K562 (cell line): ENCODE data around the gene RINL. TPM values are rescaled to one million over a fixed set of nuclear protein-coding genes. Genes with fewer than 3 reads are reported as not detected.

Source experiments
- BRCA1 ChIP-seq, 2 experiments: fragments of 450-650 bp in 1 of 2; sonication (generic) in 1 of 2; formaldehyde crosslinking in 1 of 2; IDR thresholded peaks; 2 replicates each; pipeline versions ENCODE4 v1.5.0 to v1.6.1; 2017 to 2020; ENCODE audit warnings: mild to moderate bottlenecking in 1 of 2, missing genetic modification reagents in 1 of 2
- EWSR1 ChIP-seq: fragments of 450-650 bp; IDR thresholded peaks from 2 replicates; pipeline ENCODE4 v1.6.1; 2018; ENCODE audit warnings: borderline replicate concordance, mild to moderate bottlenecking, low read depth, moderate library complexity; ENCODE audit not compliant: partially characterized antibody
- HDAC6 ChIP-seq: IDR thresholded peaks from 2 replicates; pipeline ENCODE4 v1.6.1; 2012; ENCODE audit warnings: low read depth, mild to moderate bottlenecking, control low read depth, inconsistent platforms, low read length, moderate library complexity
- HEY1 ChIP-seq: fragments of 250-450 bp; sonication (Bioruptor Pico); IDR thresholded peaks from 2 replicates; pipeline ENCODE4 v1.5.0; 2020; ENCODE audit warnings: mild to moderate bottlenecking, moderate library complexity, borderline replicate concordance
- HSF4 ChIP-seq: fragments of 250-450 bp; sonication (Bioruptor Pico); IDR thresholded peaks from 2 replicates; pipeline ENCODE4 v2.1.2; 2022; ENCODE audit warnings: mild to moderate bottlenecking, moderate library complexity, borderline replicate concordance
- NCOR1 ChIP-seq: fragments of 450-650 bp; IDR thresholded peaks from 2 replicates; pipeline ENCODE4 v1.6.1; 2016; ENCODE audit warnings: mild to moderate bottlenecking, moderate library complexity
- SMARCE1 ChIP-seq: fragments of 450-650 bp; IDR thresholded peaks from 2 replicates; pipeline ENCODE4 v1.7.1; 2016; ENCODE audit warnings: mild to moderate bottlenecking
- TCF3 ChIP-seq: sonication (generic); formaldehyde crosslinking; IDR thresholded peaks from 2 replicates; pipeline ENCODE4 v1.4.0; 2020; ENCODE audit warnings: mild to moderate bottlenecking, missing genetic modification reagents
- YBX1 ChIP-seq: fragments of 450-650 bp; IDR thresholded peaks from 2 replicates; pipeline ENCODE4 v1.7.1; 2016; ENCODE audit warnings: mild to moderate bottlenecking
- ZNF121 ChIP-seq: sonication (generic); formaldehyde crosslinking; conservative IDR thresholded peaks from 2 replicates; pipeline ENCODE4 v1.8.0; 2022; ENCODE audit warnings: missing genetic modification reagents
- ZNF384 ChIP-seq: IDR thresholded peaks from 2 replicates; pipeline ENCODE4 v1.6.1; 2012; ENCODE audit warnings: low read depth, low read length, improper control_type of control experiment
- ZNF561 ChIP-seq: fragments of 450-650 bp; formaldehyde crosslinking; conservative IDR thresholded peaks from 2 replicates; pipeline ENCODE4 v1.4.0; 2020; ENCODE audit warnings: mild to moderate bottlenecking, moderate library complexity
- ZZZ3 ChIP-seq: fragments of 450-650 bp; IDR thresholded peaks from 2 replicates; pipeline ENCODE4 v1.6.1; 2016; ENCODE audit warnings: antibody characterized with exemption, mild to moderate bottlenecking, moderate library complexity
- polyA plus RNA-seq, 8 experiments: library from polyadenylated mRNA; depleted of rRNA in 4 of 8; stranded (reverse) in 5 of 8; unstranded in 3 of 8; fragments of >200 nt; fragmentation: Nextera tagmentation in 2 of 8; fragmentation: Illumina TruSeq in 1 of 8; extraction: Ambion mirVana in 2 of 8; extraction: Trizol in 1 of 8; gene quantifications; 2 replicates each; pipeline versions ENCODE4 v1.2.1 to v1.2.3, GENCODE V29; 2011 to 2014; ENCODE audit warnings: inconsistent platforms in 1 of 8, missing spikeins in 1 of 8
- total RNA-seq, 7 experiments: library from RNA; depleted of rRNA in 6 of 7; stranded (reverse); fragments of >200 nt in 6 of 7; fragmentation: Illumina TruSeq in 2 of 7; extraction: Trizol in 2 of 7; gene quantifications; 2 replicates each; pipeline versions ENCODE4 v1.2.1 to v1.2.3, GENCODE V29; 2011 to 2021; ENCODE audit warnings: low replicate concordance in 1 of 7
- TF ChIP-seq, protein P1 (sequence below), 2 experiments: fragments of 450-650 bp in 1 of 2; sonication (generic) in 1 of 2; formaldehyde crosslinking in 1 of 2; IDR thresholded peaks in 1 of 2; conservative IDR thresholded peaks in 1 of 2; 2 replicates each; pipeline versions ENCODE4 v1.6.1 to v1.8.1; 2016 to 2023; ENCODE audit warnings: mild to moderate bottlenecking in 2 of 2, moderate library complexity in 2 of 2, inconsistent platforms in 1 of 2, missing genetic modification reagents in 1 of 2
- TF ChIP-seq, protein P2 (sequence below): fragments of 200-600 bp; sonication (generic); IDR thresholded peaks from one replicate; pipeline ENCODE4 v1.6.1; 2012; ENCODE audit warnings: mild to moderate bottlenecking, low read depth, low read length, inconsistent platforms

Gene RINL
- total and polyA plus RNA-seq, 9 of the 15 experiments (the other 6 are each of a cell fraction or from before 2014, with no cell fraction given) = 0.82 to 10.9 (median 4.9) TPM

DNA sequence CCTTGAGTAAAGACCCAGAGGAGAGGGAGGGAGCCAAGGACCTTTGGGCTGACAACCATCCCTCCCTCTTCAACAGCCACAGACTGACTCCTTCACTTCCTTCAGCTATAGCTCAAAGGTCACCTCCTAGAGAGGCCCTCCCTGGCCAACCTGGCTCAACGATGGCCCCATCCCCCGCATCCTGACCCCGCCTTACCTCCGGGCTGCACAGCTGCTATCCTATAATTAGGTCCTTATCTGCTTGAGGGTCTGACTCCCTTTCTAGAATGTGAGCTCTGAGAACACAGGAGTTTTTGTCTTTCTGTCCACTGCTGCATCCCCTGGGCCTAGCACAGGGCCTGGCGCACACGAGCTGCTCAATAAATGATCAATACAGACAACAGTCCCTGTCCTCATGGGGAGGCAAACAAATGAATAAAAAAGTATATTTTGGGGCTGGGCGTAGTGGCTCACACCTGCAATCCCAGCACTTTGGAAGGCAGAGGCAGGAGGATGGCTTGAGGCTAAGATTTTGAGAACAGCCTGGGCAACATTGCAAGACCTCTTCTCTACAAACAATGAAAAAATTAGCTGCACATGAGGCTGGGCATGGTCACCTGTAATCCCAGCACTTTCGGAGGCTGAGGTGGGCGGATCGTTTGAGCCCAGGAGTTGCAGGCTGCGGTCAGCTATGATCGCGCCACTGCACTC, 58.7 kb downstream of the RINL start (continued):
- no peak; the same call in 1 of the 2 replicates for TF ChIP-seq ZNF384
- no peak for TF ChIP-seq YBX1
- TF ChIP-seq, protein P1, sequence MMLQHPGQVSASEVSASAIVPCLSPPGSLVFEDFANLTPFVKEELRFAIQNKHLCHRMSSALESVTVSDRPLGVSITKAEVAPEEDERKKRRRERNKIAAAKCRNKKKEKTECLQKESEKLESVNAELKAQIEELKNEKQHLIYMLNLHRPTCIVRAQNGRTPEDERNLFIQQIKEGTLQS (IDR thresholded peaks at IDR 0.05) = peak; percentile 15; the same call in 1 of the 2 replicates
- TF ChIP-seq, protein P1 (CRISPR knock-in tag; conservative IDR thresholded peaks at IDR 0.05) = no peak
- peak; percentile 90 for TF ChIP-seq NCOR1
- no peak for TF ChIP-seq HEY1 (CRISPR knock-in tag)
- TF ChIP-seq ZNF561 (CRISPR knock-in tag) = no peak
- TF ChIP-seq, protein P2, sequence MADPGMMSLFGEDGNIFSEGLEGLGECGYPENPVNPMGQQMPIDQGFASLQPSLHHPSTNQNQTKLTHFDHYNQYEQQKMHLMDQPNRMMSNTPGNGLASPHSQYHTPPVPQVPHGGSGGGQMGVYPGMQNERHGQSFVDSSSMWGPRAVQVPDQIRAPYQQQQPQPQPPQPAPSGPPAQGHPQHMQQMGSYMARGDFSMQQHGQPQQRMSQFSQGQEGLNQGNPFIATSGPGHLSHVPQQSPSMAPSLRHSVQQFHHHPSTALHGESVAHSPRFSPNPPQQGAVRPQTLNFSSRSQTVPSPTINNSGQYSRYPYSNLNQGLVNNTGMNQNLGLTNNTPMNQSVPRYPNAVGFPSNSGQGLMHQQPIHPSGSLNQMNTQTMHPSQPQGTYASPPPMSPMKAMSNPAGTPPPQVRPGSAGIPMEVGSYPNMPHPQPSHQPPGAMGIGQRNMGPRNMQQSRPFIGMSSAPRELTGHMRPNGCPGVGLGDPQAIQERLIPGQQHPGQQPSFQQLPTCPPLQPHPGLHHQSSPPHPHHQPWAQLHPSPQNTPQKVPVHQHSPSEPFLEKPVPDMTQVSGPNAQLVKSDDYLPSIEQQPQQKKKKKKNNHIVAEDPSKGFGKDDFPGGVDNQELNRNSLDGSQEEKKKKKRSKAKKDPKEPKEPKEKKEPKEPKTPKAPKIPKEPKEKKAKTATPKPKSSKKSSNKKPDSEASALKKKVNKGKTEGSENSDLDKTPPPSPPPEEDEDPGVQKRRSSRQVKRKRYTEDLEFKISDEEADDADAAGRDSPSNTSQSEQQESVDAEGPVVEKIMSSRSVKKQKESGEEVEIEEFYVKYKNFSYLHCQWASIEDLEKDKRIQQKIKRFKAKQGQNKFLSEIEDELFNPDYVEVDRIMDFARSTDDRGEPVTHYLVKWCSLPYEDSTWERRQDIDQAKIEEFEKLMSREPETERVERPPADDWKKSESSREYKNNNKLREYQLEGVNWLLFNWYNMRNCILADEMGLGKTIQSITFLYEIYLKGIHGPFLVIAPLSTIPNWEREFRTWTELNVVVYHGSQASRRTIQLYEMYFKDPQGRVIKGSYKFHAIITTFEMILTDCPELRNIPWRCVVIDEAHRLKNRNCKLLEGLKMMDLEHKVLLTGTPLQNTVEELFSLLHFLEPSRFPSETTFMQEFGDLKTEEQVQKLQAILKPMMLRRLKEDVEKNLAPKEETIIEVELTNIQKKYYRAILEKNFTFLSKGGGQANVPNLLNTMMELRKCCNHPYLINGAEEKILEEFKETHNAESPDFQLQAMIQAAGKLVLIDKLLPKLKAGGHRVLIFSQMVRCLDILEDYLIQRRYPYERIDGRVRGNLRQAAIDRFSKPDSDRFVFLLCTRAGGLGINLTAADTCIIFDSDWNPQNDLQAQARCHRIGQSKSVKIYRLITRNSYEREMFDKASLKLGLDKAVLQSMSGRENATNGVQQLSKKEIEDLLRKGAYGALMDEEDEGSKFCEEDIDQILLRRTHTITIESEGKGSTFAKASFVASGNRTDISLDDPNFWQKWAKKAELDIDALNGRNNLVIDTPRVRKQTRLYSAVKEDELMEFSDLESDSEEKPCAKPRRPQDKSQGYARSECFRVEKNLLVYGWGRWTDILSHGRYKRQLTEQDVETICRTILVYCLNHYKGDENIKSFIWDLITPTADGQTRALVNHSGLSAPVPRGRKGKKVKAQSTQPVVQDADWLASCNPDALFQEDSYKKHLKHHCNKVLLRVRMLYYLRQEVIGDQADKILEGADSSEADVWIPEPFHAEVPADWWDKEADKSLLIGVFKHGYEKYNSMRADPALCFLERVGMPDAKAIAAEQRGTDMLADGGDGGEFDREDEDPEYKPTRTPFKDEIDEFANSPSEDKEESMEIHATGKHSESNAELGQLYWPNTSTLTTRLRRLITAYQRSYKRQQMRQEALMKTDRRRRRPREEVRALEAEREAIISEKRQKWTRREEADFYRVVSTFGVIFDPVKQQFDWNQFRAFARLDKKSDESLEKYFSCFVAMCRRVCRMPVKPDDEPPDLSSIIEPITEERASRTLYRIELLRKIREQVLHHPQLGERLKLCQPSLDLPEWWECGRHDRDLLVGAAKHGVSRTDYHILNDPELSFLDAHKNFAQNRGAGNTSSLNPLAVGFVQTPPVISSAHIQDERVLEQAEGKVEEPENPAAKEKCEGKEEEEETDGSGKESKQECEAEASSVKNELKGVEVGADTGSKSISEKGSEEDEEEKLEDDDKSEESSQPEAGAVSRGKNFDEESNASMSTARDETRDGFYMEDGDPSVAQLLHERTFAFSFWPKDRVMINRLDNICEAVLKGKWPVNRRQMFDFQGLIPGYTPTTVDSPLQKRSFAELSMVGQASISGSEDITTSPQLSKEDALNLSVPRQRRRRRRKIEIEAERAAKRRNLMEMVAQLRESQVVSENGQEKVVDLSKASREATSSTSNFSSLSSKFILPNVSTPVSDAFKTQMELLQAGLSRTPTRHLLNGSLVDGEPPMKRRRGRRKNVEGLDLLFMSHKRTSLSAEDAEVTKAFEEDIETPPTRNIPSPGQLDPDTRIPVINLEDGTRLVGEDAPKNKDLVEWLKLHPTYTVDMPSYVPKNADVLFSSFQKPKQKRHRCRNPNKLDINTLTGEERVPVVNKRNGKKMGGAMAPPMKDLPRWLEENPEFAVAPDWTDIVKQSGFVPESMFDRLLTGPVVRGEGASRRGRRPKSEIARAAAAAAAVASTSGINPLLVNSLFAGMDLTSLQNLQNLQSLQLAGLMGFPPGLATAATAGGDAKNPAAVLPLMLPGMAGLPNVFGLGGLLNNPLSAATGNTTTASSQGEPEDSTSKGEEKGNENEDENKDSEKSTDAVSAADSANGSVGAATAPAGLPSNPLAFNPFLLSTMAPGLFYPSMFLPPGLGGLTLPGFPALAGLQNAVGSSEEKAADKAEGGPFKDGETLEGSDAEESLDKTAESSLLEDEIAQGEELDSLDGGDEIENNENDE = no peak
- TF ChIP-seq BRCA1 (IDR thresholded peaks at IDR 0.05) = no peak
- TF ChIP-seq BRCA1 (CRISPR knock-in tag; IDR thresholded peaks at IDR 0.05) = no peak
- no peak for TF ChIP-seq HDAC6
- TF ChIP-seq EWSR1 = no peak
- TF ChIP-seq SMARCE1 = peak; percentile 75
- no peak for TF ChIP-seq HSF4 (CRISPR knock-in tag)
- peak; percentile 87 for TF ChIP-seq ZNF121
- no peak for TF ChIP-seq ZZZ3
- peak; percentile 85 for TF ChIP-seq TCF3 (CRISPR knock-in tag)
